Upper lobe of left lung (tissue), 6 donors: Measurements from ENCODE around the gene KIF24. TPM values are rescaled to one million over a fixed set of nuclear protein-coding genes. Genes with fewer than 3 reads are reported as not detected.
"Not testable (repeated sequence)": the region's sequence is repeated elsewhere in the genome, so short reads cannot be mapped to it uniquely, and the experiment has no call there.

ENCODE experiments used
- ATAC-seq, 2 donors: fragments of 200-7000 bp; cut with Tn5 transposase; one replicate each; pipeline ENCODE4 v1.9.1; 2022; ENCODE audit warnings: mild to moderate bottlenecking in 2 of 2, moderate library complexity in 2 of 2; ENCODE audit not compliant: low FRiP score in 2 of 2
- DNase-seq, 2 donors: peaks; one replicate each; pipeline ENCODE4 v3.0.0-alpha.2; 2019 to 2020
- H3K27ac ChIP-seq, 4 donors: fragments of 200-600 bp; sonication (generic); one replicate each; pipeline ENCODE4 v1.5.1; 2016 to 2019
- H3K27me3 ChIP-seq, 4 donors: fragments of 200-600 bp; sonication (generic); one replicate each; pipeline ENCODE4 v1.5.1; 2017 to 2019
- H3K36me3 ChIP-seq, 4 donors: fragments of 200-600 bp; sonication (generic); one replicate each; pipeline ENCODE4 v1.5.1; 2016 to 2019
- H3K4me1 ChIP-seq, 4 donors: fragments of 200-600 bp; sonication (generic); one replicate each; pipeline ENCODE4 v1.5.1; 2018 to 2019
- H3K4me3 ChIP-seq, 4 donors: fragments of 200-600 bp; sonication (generic); one replicate each; pipeline ENCODE4 v1.5.1; 2017 to 2019; ENCODE audit warnings: mild to moderate bottlenecking in 2 of 4, moderate library complexity in 1 of 4
- H3K9me3 ChIP-seq, 4 donors: fragments of 200-600 bp; sonication (generic); one replicate each; pipeline ENCODE4 v1.5.1; 2018 to 2019
- CTCF ChIP-seq, 6 experiments: fragments of 450-650 bp in 4 of 6; fragments of 200-600 bp in 2 of 6; sonication (generic) in 2 of 6; IDR thresholded peaks; one replicate each; pipeline ENCODE4 v1.5.1; 2016 to 2019; ENCODE audit warnings: antibody characterized with exemption in 6 of 6
- EP300 ChIP-seq, 4 donors: sonication (generic); formaldehyde crosslinking; IDR thresholded peaks; one replicate each; pipeline ENCODE4 v1.5.1; 2017; ENCODE audit warnings: antibody characterized with exemption in 4 of 4, control low read depth in 2 of 4
- POLR2A ChIP-seq, 4 donors: fragments of 450-650 bp; IDR thresholded peaks; one replicate each; pipeline ENCODE4 v1.5.1; 2016 to 2017; ENCODE audit warnings: antibody characterized with exemption in 4 of 4, mild to moderate bottlenecking in 2 of 4
- POLR2AphosphoS5 ChIP-seq, 2 donors: sonication (generic); formaldehyde crosslinking; IDR thresholded peaks; one replicate each; pipeline ENCODE4 v1.5.1; 2017; ENCODE audit warnings: antibody characterized with exemption in 2 of 2
- WGBS, 2 donors: methylation state at CpG; one replicate each; pipeline ENCODE4 v1.1.5; 2017 to 2018; 5-methylcytosine and 5-hydroxymethylcytosine counted together
- total RNA-seq, 6 donors: library from RNA; depleted of rRNA in 4 of 6; stranded (reverse); fragments of >200 nt in 4 of 6; gene quantifications; one replicate each; pipeline versions ENCODE4 v1.1.0 to v1.2.1, GENCODE V29; 2016 to 2021
- donor health status: DM: no; HTN: no; CAD: no; lungs with moderate emphysema.
- donor health status: DM: no; HTN: yes; CAD: no; lungs with severe emphysema.

Gene KIF24
- total RNA-seq, 6 donors from 2014 or later = 0.72 to 3.2 (median 1.6) TPM

DNA sequence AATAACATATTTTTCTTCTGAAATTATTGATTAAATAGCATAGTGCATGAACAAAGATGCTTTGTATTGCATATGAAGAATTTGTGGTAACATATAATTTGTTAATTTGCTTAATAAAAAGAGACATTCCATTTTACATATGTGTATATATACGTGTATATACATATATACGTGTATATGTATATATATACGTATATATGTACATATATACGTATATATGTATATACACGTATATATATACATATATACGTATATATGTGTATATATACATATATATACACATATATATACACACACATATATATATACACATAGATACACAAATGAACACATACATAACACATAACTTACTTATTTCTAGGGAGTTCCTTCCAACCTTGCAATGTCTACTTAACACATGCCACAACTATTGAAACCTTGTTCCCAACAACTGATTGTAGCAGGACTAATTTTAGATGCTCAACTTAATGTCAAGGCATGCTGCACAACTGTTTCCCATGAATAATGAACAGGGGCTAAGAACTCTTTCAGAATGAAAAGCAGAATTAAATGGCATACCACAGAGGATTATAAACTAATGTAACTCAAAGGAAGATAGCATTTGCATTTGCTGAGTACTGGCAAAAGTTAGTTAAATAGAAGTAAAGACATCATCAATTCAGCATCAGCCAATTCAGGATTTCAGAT, 17.4 kb downstream of the KIF24 start:
- H3K4me3 ChIP-seq = no peak overlapping the region
- H3K27ac ChIP-seq = no peak overlapping the region
- DNase-seq (no peak), ATAC-seq (no peak)
- no peaks in the 10 kb centered on the region for H3K4me1 ChIP-seq
- H3K36me3 ChIP-seq = no peaks in the 10 kb centered on the region
- 92 to 94% methylated on average over 6 of the region's 6 CpGs for WGBS, 2 donors
- H3K27me3 ChIP-seq = no peaks in the 10 kb centered on the region
- no peaks in the 10 kb centered on the region for H3K9me3 ChIP-seq
- TF ChIP-seq CTCF (IDR thresholded peaks at IDR 0.05) (no peak), POLR2AphosphoS5 (IDR thresholded peaks at IDR 0.05) (no peak), EP300 (IDR thresholded peaks at IDR 0.05) (no peak), POLR2A (IDR thresholded peaks at IDR 0.05) (no peak)

GRCh38 chr9:34310215-34310614, 18.9 kb downstream of the KIF24 start:
- WGBS, 2 donors = 96% methylated on average over 1 of the region's 1 CpG
- Histone ChIP-seq H3K4me3 (no peak overlapping the region), H3K4me1 (no peaks in the 10 kb centered on the region), H3K36me3 (no peaks in the 10 kb centered on the region), H3K27ac (no peak overlapping the region), H3K27me3 (no peaks in the 10 kb centered on the region), H3K9me3 (no peaks in the 10 kb centered on the region)
- ATAC-seq (no peak), DNase-seq (no peak)
- no peak for TF ChIP-seq POLR2A (IDR thresholded peaks at IDR 0.05)
- TF ChIP-seq POLR2AphosphoS5 (IDR thresholded peaks at IDR 0.05) = no peak
- TF ChIP-seq EP300 (IDR thresholded peaks at IDR 0.05) = no peak
- TF ChIP-seq CTCF (IDR thresholded peaks at IDR 0.05) = no peak

DNA sequence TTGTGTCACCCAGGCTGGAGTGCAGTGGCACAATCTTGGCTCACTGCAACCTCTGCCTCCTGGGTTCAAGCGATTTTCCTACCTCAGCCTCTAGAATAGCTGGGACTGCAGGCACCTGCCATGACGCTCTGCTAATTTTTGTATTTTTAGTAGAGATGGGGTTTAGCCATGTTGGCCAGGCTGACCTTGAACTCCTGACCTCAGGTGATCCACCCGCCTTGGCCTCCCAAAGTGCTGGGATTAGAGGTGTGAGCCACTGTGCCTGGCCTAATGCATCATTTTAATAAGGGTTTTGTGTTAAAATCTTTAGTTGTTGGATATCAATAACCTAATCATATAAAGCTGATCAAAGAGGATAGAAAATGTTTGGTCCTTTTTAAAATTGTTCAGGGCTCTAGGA, 20.8 kb downstream of the KIF24 start:
- H3K27me3 ChIP-seq, DNase-seq, H3K9me3 ChIP-seq, H3K4me3 ChIP-seq, H3K27ac ChIP-seq, H3K36me3 ChIP-seq, H3K4me1 ChIP-seq, ATAC-seq: not testable (repeated sequence)
- WGBS, 2 donors = 96 to 97% methylated on average over 3 of the region's 3 CpGs

GRCh38 chr9:34301064-34301463, 28.0 kb downstream of the KIF24 start:
- H3K27ac ChIP-seq = not testable (repeated sequence)

DNA sequence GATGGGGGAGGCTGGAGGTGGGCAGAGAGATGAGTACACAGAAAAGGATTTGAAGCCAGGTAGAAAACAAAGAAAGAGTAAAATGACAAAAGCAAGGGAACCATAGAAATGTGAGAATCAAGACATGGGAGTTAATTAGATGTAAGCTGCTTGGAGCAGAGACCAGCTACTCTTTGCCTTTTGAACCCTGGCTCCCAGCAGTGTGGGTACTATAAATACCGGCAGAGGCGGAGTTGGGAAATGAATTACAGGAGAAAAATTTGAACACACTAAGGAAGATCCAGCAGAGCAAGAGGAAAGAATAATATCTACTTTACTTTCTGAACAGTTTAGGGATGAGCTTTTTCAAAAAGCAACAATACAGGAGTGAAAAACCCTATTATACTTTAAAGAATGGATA, 36.5 kb downstream of the KIF24 start:
- no peak overlapping the region for H3K27ac ChIP-seq
- no peak overlapping the region for H3K4me3 ChIP-seq
- DNase-seq (no peak), ATAC-seq (no peak)
- H3K36me3 ChIP-seq = no peaks in the 10 kb centered on the region
- no peaks in the 10 kb centered on the region for H3K4me1 ChIP-seq
- no peaks in the 10 kb centered on the region for H3K27me3 ChIP-seq
- 66 to 67% methylated on average over 2 of the region's 2 CpGs for WGBS, 2 donors
- TF ChIP-seq POLR2AphosphoS5 (IDR thresholded peaks at IDR 0.05) (no peak), EP300 (IDR thresholded peaks at IDR 0.05) (no peak)
- no peaks in the 10 kb centered on the region for H3K9me3 ChIP-seq

More at GRCh38 chr9:34301064-34301463, 28.0 kb downstream of the KIF24 start:
- DNase-seq, H3K36me3 ChIP-seq, H3K27me3 ChIP-seq, H3K4me3 ChIP-seq, ATAC-seq, H3K4me1 ChIP-seq, H3K9me3 ChIP-seq: not testable (repeated sequence)
- WGBS, 2 donors = 79 to 87% methylated on average over 7 of the region's 7 CpGs

GRCh38 chr9:34291423-34291822, 37.6 kb downstream of the KIF24 start:
- no peaks in the 10 kb centered on the region for H3K27me3 ChIP-seq
- TF ChIP-seq CTCF (IDR thresholded peaks at IDR 0.05) (no peak), POLR2A (IDR thresholded peaks at IDR 0.05) (no peak), POLR2AphosphoS5 (IDR thresholded peaks at IDR 0.05) (no peak), EP300 (IDR thresholded peaks at IDR 0.05) (no peak)
- H3K27ac ChIP-seq = no peak overlapping the region
- no peak overlapping the region for H3K4me3 ChIP-seq
- H3K36me3 ChIP-seq = no peaks in the 10 kb centered on the region
- ATAC-seq = no peak
- H3K4me1 ChIP-seq = no peaks in the 10 kb centered on the region
- 93 to 98% methylated on average over 2 of the region's 2 CpGs for WGBS, 2 donors
- no peak for DNase-seq
- H3K9me3 ChIP-seq = no peaks in the 10 kb centered on the region
